DMS153 treated with DMSO at 0.1 percent for 48 hours (cell line): ENCODE data around the gene VEGFB.

Experiments
- DNase-seq: peaks from one replicate; lab custom pipeline; 2025; ENCODE audit not compliant: unreplicated experiment; lab: John Stamatoyannopoulos, UW

Gene VEGFB

DNA sequence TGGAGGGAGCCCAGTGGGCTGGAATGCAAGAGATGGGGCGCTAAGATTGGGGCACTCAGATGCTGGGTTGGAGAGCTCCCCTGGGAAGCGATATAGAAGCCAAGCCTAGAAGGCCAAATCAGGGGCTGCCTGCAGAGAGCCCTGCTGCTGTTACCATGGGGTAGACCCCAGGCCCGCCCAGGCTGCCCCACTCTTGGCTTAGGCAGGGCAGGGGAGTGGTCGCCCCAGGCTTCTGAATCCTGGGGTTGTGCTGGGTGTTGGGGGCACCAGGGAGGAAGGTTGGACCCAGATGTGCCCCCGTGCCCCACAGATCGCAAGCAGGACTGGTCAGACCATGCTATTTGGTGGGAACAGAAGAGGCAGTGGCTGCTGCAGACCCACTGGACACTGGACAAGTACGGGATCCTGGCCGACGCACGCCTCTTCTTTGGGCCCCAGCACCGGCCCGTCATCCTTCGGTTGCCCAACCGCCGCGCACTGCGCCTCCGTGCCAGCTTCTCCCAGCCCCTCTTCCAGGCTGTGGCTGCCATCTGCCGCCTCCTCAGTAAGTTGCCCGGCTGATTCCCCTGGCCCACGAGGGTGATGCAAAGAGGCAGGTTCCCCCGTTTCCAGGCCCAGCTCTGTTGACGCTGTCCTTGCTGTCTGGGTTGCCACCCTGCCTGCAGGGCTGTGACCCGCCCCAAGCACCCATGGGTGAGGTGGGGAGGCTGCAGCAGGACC is 23.9 kb upstream of the VEGFB start:
- DNase-seq, result no peak

DNA sequence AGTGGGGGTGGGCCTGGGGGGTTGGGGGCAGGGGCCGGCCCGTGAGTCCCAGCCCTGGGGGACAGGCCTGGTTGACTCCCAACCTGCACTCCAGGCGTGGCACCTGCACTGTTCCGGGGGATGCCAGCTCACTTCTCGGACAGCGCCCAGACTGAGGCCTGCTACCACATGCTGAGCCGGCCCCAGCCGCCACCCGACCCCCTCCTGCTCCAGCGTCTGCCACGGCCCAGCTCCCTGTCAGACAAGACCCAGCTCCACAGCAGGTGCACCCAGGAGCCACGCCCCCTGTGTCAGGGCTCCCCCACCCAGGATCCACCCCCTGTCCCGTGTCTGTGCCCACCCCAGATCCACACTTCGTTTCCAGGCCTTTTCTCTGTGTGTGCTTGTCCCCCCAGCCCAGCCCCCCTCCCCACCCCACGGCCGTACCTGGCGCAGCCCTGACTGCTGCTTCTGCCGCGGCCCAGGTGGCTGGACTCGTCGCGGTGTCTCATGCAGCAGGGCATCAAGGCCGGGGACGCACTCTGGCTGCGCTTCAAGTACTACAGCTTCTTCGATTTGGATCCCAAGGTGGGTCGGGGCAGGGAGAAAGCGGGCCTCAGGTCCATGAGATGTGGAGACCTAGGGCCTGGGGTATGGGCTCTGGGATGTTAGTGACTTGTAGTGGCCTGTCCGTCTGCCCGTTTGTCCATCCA is 23.1 kb upstream of the VEGFB start:
- DNase-seq, result no peak

DNA sequence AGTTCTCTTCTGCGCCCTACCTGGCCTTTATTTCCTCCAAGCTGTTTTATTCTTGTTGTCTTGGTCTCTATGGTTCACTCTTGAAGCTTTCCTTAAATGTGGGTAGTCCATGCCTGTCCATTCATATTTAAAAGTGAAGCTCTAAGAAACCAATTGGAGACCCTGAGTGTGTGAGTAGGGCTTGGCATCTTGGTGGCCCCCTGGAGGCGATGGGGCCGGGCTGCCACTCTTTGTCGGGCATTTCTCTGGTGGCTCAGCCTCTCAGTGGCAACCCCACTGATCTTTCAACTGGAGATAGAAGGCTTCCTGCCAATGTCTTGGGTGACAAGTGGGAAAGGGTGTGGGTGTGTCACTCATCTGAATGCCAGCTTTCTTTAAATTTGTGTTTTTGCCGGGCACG is 17.5 kb upstream of the VEGFB start:
- DNase-seq, result no peak

DNA sequence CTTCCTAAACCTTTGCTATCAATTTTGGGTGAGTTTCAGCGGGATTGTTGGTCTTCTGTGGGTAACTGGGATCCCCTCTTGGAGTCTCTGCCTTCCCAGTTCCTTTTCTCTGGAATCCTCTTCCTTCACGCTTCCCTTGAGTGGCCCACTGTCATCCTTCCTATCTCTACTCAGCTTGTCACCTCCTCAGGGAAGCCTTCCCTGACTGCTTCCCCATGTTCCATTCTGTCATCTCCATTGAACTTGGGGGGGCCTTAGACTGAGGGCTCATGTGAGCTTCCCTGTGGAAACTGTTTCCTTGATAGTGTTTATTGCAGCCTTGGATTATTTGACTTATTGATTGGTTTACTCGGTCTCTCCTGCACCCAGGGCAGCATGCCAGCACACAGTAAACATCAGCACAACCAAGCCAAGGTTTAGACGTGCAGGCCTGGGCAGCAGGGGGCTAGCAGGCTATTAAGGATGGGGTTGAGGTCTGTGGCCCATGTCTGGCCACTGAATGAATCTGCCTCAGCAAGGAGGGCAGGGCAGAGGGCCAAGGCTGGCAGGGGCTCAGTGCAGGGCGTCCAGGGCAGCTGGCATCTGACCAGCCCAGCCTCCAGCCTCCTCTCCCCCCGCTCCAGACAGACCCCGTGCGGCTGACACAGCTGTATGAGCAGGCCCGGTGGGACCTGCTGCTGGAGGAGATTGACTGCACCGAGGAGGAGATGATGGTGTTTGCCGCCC is 15.6 kb upstream of the VEGFB start:
- DNase-seq, result no peak

DNA sequence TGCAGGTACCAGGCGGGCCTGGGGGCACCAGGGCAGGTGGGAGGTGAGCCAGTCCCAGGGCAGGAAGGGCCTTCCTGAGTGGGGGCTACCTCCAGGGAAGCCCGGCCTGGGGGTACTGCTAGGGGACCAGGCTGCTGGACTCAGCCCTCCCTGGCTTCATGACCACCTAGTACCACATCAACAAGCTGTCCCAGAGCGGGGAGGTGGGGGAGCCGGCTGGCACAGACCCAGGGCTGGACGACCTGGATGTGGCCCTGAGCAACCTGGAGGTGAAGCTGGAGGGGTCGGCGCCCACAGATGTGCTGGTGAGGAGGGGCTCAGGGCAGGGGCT is 15.1 kb upstream of the VEGFB start:
- no peak for DNase-seq

DNA sequence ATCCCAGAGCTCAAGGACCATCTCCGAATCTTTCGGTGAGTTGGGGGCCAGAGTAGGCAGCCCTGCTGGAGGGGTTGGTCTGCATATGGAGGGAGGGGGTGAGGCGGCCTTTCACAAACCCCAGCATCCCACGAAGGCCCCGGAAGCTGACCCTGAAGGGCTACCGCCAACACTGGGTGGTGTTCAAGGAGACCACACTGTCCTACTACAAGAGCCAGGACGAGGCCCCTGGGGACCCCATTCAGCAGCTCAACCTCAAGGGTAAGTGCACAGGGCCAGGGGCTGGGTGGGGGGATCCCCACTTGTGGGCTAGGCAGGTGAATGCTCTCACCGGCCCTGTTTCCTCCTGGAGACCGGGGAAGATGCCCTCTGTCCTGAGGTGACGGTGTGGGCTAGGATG is 14.6 kb upstream of the VEGFB start:
- no peak for DNase-seq

DNA sequence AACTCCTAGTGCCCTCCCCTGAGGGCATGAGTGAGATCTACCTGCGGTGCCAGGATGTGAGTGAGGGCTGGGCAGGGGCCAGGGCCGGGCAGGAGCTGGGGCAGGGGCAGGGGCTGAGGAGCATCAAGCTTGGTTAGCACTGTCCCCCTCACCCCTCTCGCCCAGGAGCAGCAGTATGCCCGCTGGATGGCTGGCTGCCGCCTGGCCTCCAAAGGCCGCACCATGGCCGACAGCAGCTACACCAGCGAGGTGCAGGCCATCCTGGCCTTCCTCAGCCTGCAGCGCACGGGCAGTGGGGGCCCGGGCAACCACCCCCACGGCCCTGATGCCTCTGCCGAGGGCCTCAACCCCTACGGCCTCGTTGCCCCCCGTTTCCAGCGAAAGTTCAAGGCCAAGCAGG is 14.1 kb upstream of the VEGFB start:
- DNase-seq, result no peak

DNA sequence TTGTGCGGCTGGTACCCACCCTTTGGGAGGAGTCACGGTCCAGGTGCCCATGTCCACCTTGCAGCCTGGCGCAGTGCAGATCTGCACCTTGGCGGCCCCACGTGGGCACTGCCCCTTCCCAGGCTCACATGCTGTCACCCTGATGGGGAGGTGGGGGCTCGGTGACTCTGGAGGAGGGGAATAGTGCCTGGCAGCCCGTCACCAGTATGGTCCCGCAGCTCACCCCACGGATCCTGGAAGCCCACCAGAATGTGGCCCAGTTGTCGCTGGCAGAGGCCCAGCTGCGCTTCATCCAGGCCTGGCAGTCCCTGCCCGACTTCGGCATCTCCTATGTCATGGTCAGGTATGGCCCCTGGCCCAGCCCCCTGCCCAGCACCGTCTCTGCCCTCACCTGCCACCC is 13.6 kb upstream of the VEGFB start:
- DNase-seq, result no peak

DNA sequence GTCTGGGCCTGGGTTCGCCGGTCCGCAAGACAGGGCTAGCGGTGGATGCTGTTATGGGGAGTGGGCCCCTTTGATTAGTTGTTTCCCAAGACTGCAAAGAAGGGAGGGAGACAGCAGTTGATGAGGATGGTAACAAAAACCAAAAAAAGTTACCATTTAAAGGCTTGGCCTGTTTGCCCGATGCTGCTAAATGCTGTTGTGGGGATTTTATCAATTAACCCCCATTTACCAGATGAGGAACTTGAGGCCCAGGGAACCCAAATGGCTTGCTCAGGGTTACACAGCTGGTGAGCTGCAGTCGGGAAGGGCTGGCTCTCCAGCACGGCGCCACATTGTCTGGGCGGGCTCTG is 11.8 kb upstream of the VEGFB start:
- peak; percentile 50 for DNase-seq

DNA sequence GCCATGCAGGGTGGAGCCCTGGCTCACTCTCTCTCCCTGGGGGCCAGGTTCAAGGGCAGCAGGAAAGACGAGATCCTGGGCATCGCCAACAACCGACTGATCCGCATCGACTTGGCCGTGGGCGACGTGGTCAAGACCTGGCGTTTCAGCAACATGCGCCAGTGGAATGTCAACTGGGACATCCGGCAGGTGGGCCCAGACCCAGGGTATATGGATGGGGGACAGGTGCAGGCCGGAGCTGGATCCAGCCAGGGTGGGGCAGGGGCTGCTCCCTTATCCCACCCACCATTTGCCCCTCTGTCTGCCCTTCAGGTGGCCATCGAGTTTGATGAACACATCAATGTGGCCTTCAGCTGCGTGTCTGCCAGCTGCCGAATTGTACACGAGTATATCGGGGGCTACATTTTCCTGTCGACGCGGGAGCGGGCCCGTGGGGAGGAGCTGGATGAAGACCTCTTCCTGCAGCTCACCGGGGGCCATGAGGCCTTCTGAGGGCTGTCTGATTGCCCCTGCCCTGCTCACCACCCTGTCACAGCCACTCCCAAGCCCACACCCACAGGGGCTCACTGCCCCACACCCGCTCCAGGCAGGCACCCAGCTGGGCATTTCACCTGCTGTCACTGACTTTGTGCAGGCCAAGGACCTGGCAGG is 11.3 kb upstream of the VEGFB start:
- DNase-seq, result no peak

DNA sequence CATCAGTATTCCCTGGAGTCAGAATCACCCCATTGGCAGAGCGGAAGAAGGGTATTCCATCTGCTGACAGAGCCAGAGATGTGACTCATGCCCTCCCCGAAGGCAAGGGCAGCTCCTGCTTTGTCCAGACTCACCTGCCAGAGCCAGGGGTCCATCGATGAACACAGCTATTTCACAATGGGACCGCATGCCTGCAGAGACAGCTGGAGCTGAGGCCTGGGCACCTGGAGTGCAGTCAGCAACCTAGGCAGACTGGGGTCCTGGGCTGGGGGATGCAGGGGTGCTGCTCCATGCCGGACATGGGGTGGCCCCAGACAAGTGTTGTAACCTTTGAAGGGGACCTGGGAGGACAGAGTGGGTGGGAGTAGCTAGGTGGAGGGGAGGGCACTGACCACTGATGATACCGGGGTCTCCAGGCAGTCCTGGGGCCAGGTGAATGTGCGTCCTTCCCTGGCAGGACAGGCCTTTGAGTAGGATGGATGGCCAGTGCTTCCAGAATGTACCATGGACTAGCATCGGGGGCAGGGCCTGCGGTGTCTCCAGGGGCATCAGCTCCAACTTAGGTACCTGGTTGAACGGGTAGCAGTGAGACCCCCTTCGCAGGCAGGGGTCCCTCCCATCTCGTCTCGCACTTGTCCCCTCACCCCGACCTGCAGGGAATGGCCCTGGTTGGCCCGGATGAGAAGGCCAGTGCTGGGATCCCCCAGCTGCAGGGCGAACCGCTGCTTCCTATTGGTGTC is 10.1 kb upstream of the VEGFB start:
- no peak for DNase-seq

DNA sequence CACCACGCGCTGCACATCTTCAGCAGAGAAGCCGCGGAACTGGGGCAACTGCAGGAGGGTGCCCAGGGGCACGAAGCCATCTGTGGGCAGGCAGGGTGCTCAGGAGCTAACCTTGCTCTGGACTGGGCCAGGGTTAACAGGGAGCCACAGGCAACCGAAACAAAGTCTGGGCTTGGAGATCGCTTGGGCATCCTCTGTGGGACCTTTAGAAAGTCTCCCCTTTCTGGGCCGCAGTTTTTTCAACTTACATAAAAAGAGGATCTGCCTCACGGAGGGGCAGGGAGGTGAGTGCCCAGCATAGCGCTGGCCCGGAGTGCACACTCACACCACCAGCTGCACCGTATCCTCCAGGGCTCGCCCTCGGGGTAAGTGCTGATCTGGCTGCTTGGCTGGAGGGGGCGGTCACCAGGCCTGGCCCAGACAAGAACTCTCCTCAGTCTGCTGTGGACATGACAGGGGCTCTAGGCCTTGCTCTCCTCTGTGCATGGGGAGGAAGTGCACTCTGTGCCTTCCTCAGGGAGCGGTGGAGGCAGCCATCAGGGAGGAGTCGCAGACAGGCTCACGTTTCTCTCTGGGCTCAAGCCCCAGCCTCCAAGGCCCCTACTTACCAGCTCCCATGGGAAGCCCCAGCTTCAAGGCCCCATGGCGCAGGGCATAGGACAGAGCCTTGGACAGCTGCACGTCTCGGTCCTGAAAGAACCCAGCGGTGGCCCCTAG is 9.3 kb upstream of the VEGFB start:
- DNase-seq, result no peak

DNA sequence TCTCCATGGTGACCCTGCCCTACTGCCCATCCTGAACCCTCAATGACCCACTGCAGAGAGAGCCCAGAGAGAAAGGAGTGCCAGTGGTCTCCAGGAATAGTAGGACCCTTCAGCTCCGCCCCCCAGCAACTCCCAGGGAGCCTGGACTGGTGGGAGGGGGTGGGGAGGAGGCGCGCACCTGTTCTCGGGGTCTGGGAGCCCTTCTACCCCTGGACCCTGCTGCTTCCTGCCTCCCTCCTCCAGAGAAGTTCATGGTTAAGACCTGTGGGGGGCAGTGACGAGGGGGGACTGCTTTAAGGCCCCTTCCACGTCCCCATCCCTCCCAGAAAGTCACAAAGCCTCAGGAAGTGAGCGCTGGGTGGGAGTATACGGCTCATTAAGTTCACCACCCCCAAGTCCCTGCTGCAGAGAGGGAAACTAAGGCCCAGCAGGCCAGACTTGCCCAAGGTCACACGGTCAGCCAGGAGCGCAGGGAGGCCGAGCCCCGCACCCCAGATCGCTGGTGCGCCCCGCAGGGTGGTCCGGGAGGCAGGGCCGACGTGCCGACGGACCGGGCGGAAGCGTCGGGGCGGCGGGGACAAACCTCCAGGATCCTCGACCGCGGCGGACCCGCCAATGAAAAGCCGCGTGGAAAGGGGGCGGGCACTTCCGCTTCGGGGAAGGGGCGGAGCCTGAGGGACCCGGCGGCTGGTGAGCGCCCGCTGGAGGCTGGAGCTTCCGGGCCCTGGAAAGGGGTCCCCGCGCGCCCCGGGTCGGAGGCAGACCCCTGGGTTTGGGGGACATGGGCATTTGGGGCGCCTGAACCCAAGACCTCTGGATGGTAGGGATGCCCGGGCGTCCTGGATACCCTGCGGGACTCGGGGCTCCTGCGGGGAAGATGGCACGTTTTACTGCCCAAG is 8.5 kb upstream of the VEGFB start, which contains the start of the genes NUDT22 and TRPT1:
TSS of gene NUDT22 (plus strand) at position 667 of the 899 bp plus-strand sequence. CDS start 379 bp downstream, outside the sequence.
TSS of gene TRPT1 (minus strand) at position 579 of the 899 bp plus-strand sequence. CDS start at position 253, 326 bp downstream.
- peak; percentile 79 for DNase-seq

DNA sequence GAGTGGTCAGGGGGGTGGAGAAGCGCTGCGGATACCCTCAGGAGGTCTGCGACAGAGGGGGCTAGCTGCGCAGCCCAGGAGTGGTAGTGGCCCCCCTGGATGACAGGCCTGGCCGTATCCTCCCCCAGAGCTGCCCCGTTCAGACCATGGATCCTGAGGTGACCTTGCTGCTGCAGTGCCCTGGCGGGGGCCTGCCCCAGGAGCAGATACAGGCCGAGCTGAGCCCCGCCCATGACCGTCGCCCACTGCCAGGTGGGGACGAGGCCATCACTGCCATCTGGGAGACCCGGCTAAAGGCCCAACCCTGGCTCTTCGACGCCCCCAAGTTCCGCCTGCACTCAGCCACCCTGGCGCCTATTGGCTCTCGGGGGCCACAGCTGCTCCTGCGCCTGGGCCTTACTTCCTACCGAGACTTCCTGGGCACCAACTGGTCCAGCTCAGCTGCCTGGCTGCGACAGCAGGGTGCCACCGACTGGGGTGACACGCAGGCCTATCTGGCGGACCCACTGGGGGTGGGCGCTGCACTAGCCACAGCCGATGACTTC is 7.8 kb upstream of the VEGFB start:
- DNase-seq, result peak; percentile 24

DNA sequence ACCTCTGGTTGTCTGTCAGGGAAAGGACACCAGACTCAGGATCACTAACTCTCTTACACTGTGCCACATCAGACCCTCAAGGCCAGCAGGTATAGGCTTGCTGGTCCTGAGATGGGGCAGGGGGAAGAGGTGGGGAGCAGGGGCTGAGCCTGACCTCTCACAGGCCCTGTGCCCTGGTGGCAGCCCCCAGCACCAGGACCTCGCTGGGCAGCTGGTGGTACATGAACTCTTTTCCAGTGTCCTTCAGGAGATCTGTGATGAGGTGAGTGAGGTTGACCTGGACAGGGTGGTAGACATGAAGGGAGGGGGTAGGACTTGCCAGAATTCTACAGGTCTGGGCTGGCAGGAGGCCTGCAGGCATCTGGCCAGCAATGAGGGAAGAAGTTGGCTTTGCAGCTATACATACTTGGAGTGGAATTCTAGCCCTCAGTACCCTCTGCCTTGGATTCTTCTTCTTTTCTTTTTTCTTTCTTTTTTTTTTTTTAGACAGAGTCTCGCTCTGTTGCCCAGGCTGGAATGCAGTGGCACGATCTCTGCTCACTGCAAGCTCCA is 6.9 kb upstream of the VEGFB start:
- DNase-seq, result no peak

DNA sequence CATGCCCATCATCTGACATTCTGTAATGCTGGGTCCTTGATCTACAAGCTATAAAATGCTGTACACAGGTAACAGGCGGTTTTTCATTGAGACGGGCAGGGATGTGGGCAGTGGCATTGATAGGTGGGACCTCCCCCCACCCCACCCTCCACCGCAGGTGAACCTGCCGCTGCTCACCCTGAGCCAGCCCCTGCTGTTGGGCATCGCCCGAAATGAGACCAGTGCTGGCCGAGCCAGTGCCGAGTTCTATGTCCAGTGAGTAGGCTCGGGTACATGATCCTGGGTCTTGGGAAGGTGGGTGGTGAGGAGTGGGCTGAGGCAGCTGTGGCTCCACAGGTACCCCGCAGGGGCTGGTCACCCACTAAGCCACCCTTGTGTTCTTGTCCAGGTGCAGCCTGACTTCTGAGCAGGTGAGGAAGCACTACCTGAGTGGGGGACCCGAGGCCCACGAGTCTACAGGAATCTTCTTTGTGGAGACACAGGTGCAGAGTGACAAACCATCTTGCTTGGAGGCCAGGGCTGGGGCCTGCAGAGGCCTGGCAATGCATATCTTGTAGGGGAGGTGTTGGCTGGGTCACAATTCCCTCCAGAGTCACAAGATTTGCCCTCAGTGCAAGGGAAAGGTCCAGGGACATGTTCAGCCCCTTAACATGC is 5.2 kb upstream of the VEGFB start:
- no peak for DNase-seq

DNA sequence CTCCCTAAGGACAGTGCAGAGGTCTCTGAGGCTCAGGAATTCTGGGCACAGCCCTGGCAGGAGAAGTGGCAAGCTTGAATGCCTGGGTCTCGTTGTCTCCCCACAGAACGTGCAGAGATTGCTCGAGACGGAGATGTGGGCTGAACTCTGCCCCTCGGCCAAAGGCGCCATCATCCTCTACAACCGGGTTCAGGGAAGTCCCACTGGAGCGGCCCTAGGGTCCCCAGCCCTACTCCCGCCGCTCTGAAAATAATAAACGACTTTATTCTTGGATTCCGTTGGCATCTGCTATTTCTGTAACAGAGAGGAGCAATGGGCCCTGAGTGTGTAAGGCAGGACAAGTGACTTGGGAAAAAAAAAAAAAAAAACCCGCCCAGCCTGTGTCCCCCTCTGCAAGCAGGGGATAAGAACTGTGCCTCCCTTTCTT is 4.6 kb upstream of the VEGFB start:
- no peak for DNase-seq
